Panc1 (cell line): ENCODE results near the gene NFKBIL1. TPM values are rescaled to one million over a fixed set of nuclear protein-coding genes. Genes with fewer than 3 reads are reported as not detected.

Source experiments
- ATAC-seq: fragments of 200-7000 bp; cut with Tn5 transposase; 2 replicates; pipeline ENCODE4 v1.9.1; 2020; ENCODE audit warnings: mild to moderate bottlenecking, moderate library complexity
- BruUV-seq: library from RNA; stranded (reverse); fragments of 400-500 nt; replicated peaks from 2 replicates; lab custom pipeline; 2021; lab: Mats Ljungman, UMichigan
- CTCF ChIA-PET: fragments of 300-600 bp; sonication (Branson Sonifier 250); formaldehyde crosslinking; loops from one replicate; lab custom pipeline; 2022; ENCODE audit warnings: antibody characterized with exemption; lab: Charles Lee
- POLR2A ChIA-PET: fragments of 300-600 bp; sonication (Branson Sonifier 250); formaldehyde crosslinking; loops from one replicate; lab custom pipeline; 2022; ENCODE audit warnings: antibody characterized with exemption; lab: Charles Lee
- DNase-seq: peaks from one replicate; pipeline ENCODE4 v3.0.0-alpha.2; 2010; ENCODE audit warnings: low read depth, low spot score
- H3K27ac ChIP-seq: 2 replicates; pipeline ENCODE4 v1.5.1; 2011; ENCODE audit warnings: mild to moderate bottlenecking, low read length, inconsistent platforms
- H3K27me3 ChIP-seq: fragments of 200-500 bp; sonication (Bioruptor generic); 2 replicates; pipeline ENCODE4 v1.6.0; 2014; ENCODE audit warnings: low read length, inconsistent platforms; ENCODE audit not compliant: control insufficient read depth, insufficient read depth
- H3K36me3 ChIP-seq: fragments of 200-500 bp; sonication (Bioruptor generic); 2 replicates; pipeline ENCODE4 v1.5.1; 2014; ENCODE audit warnings: inconsistent platforms, mild to moderate bottlenecking, low read length, moderate library complexity; ENCODE audit not compliant: control insufficient read depth, insufficient read depth
- H3K4me1 ChIP-seq: 2 replicates; pipeline ENCODE4 v1.5.1; 2011; ENCODE audit warnings: inconsistent platforms, mild to moderate bottlenecking, low read length, moderate library complexity; ENCODE audit not compliant: control insufficient read depth, insufficient read depth
- H3K4me3 ChIP-seq, 2 experiments: 2 replicates each; pipeline ENCODE4 v1.5.1; 2011 to 2012; ENCODE audit warnings: low read depth in 2 of 2, low read length in 2 of 2, mild to moderate bottlenecking in 2 of 2, inconsistent platforms in 1 of 2, moderate library complexity in 1 of 2
- H3K9me3 ChIP-seq: fragments of 200-500 bp; sonication (Bioruptor generic); 2 replicates; pipeline ENCODE4 v1.5.1; 2014; ENCODE audit warnings: low read depth, mild to moderate bottlenecking, inconsistent platforms, low read length, moderate library complexity; ENCODE audit not compliant: control insufficient read depth, insufficient read depth
- POLR2AphosphoS5 ChIP-seq: IDR thresholded peaks from 2 replicates; pipeline ENCODE4 v1.6.1; 2012; ENCODE audit warnings: mild to moderate bottlenecking, low read depth, low read length, moderate library complexity
- REST ChIP-seq, 2 experiments: IDR thresholded peaks; 2 replicates each; pipeline ENCODE4 v1.6.1; 2011 to 2012; ENCODE audit warnings: low read depth in 2 of 2, control low read depth in 1 of 2, low read length in 1 of 2, mild to moderate bottlenecking in 1 of 2, moderate library complexity in 1 of 2; ENCODE audit not compliant: insufficient read depth in 1 of 2
- SIN3A ChIP-seq: IDR thresholded peaks from 2 replicates; pipeline ENCODE4 v1.6.1; 2012; ENCODE audit warnings: low read depth, mild to moderate bottlenecking, low read length, moderate library complexity, borderline replicate concordance; ENCODE audit not compliant: insufficient read depth
- TCF7L2 ChIP-seq: IDR thresholded peaks from 2 replicates; pipeline ENCODE4 v1.6.1; 2011; ENCODE audit warnings: mild to moderate bottlenecking, low read depth, low read length, inconsistent platforms
- in situ Hi-C: cut with HindIII; loops from 2 replicates; pipeline ENCODE4 v1.10.0; 2016; ENCODE audit warnings: low sequenced_read_pairs, low pct_unique_long_range_greater_than_20kb
- intact Hi-C: fragments of 100-400 bp; cut with micrococcal nuclease; formaldehyde crosslinking; loops from one replicate; pipeline ENCODE4 v1.10.0; 2022; ENCODE audit not compliant: unreplicated experiment
- total RNA-seq: library from RNA; stranded (reverse); gene quantifications from one replicate; pipeline ENCODE4 v1.2.1, GENCODE V29; 2021; ENCODE audit not compliant: unreplicated experiment
- TF ChIP-seq, protein P1 (sequence below): fragments of 450-650 bp; IDR thresholded peaks from 2 replicates; pipeline ENCODE4 v1.5.1; 2017; ENCODE audit warnings: mild to moderate bottlenecking

NFKBIL1 gene
- total RNA-seq, 1 experiment from 2014 or later: 27.9 TPM

DNA sequence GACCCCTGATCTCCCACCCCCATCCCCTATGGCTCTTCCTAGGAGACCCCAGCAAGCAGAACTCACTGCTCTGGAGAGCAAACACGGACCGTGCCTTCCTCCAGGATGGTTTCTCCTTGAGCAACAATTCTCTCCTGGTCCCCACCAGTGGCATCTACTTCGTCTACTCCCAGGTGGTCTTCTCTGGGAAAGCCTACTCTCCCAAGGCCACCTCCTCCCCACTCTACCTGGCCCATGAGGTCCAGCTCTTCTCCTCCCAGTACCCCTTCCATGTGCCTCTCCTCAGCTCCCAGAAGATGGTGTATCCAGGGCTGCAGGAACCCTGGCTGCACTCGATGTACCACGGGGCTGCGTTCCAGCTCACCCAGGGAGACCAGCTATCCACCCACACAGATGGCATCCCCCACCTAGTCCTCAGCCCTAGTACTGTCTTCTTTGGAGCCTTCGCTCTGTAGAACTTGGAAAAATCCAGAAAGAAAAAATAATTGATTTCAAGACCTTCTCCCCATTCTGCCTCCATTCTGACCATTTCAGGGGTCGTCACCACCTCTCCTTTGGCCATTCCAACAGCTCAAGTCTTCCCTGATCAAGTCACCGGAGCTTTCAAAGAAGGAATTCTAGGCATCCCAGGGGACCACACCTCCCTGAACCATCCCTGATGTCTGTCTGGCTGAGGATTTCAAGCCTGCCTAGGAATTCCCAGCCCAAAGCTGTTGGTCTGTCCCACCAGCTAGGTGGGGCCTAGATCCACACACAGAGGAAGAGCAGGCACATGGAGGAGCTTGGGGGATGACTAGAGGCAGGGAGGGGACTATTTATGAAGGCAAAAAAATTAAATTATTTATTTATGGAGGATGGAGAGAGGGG lies 26.1 kb downstream of the NFKBIL1 start:
- ATAC-seq (no peak), DNase-seq (no peak)
- intact Hi-C loops (no loop called here), in situ Hi-C loops (no loop called here)
- Histone ChIP-seq H3K4me1 (peaks cover 10% of the 10 kb centered on the region), H3K27ac (no peak overlapping the region), H3K36me3 (no peaks in the 10 kb centered on the region), H3K27me3 (no peaks in the 10 kb centered on the region), H3K9me3 (no peaks in the 10 kb centered on the region), H3K4me3 (no peak overlapping the region)
- TF ChIP-seq SIN3A (no peak), TCF7L2 (no peak), POLR2AphosphoS5 (no peak), REST (IDR thresholded peaks at IDR 0.05; ENCODE audit: insufficient read depth in 1 of 2, low read depth in 2 of 2, low read length in 1 of 2) (no peak)
- TF ChIP-seq, protein P1, sequence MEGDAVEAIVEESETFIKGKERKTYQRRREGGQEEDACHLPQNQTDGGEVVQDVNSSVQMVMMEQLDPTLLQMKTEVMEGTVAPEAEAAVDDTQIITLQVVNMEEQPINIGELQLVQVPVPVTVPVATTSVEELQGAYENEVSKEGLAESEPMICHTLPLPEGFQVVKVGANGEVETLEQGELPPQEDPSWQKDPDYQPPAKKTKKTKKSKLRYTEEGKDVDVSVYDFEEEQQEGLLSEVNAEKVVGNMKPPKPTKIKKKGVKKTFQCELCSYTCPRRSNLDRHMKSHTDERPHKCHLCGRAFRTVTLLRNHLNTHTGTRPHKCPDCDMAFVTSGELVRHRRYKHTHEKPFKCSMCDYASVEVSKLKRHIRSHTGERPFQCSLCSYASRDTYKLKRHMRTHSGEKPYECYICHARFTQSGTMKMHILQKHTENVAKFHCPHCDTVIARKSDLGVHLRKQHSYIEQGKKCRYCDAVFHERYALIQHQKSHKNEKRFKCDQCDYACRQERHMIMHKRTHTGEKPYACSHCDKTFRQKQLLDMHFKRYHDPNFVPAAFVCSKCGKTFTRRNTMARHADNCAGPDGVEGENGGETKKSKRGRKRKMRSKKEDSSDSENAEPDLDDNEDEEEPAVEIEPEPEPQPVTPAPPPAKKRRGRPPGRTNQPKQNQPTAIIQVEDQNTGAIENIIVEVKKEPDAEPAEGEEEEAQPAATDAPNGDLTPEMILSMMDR: no peak
- POLR2A ChIA-PET: no interaction called here
- CTCF ChIA-PET: interaction anchor here (0.6 to 2.6 kb wide), 3 partner anchors 12 to 33 kb away, joined by 3 to 11 read pairs (median 5); no protein-coding TSS in a partner anchor
- no TSS peak for BruUV-seq

GRCh38 chr6:31574106-31575061 lies 27.0 kb downstream of the NFKBIL1 start:
- Histone ChIP-seq H3K27ac (no peak overlapping the region), H3K4me1 (peaks cover 15% of the 10 kb centered on the region), H3K9me3 (no peaks in the 10 kb centered on the region), H3K4me3 (no peak overlapping the region), H3K27me3 (no peaks in the 10 kb centered on the region), H3K36me3 (no peaks in the 10 kb centered on the region)
- ChIA-PET POLR2A (interaction anchor here (0.5 kb wide), 2 partner anchors 9 to 50 kb away, joined by 3 read pairs; no protein-coding TSS in a partner anchor), CTCF (interaction anchor here (0.6 to 2.6 kb wide), 4 partner anchors 11 to 32 kb away, joined by 3 to 11 read pairs (median 6); no protein-coding TSS in a partner anchor)
- DNase-seq (no peak), ATAC-seq (no peak)
- intact Hi-C loops (no loop called here), in situ Hi-C loops (no loop called here)
- BruUV-seq: no TSS peak
- TF ChIP-seq TCF7L2: no peak
- TF ChIP-seq, protein P1: no peak
- no peak for TF ChIP-seq POLR2AphosphoS5
- no peak for TF ChIP-seq REST (IDR thresholded peaks at IDR 0.05; ENCODE audit: insufficient read depth in 1 of 2, low read depth in 2 of 2, low read length in 1 of 2)
- no peak for TF ChIP-seq SIN3A
